Activated CD8-positive, alpha-beta T cell treated with anti-CD3 and anti-CD28 coated beads, Interleukin-2, amount 10 ng/mL, durations not matched to agents 7 days and 5 days (primary cell): ENCODE measurements around the gene KIF5C. TPM values are rescaled to one million over a fixed set of nuclear protein-coding genes. Genes with fewer than 3 reads are reported as not detected.

Experiments
- ATAC-seq: fragments of 150-1000 bp; cut with Tn5 transposase; one replicate; pipeline ENCODE4 v1.10.0; 2021; ENCODE audit warnings: moderate library complexity
- CTCF ChIA-PET: fragments of 350-600 bp; sonication (Branson Sonifier 250); formaldehyde crosslinking; loops from one replicate; lab custom pipeline; 2021; ENCODE audit warnings: antibody characterized with exemption; lab: Charles Lee
- POLR2A ChIA-PET: fragments of 350-600 bp; sonication (Branson Sonifier 250); formaldehyde crosslinking; loops from one replicate; lab custom pipeline; 2021; ENCODE audit warnings: antibody characterized with exemption; lab: Charles Lee
- DNase-seq: peaks from one replicate; pipeline ENCODE4 v3.0.0-alpha.2; 2020
- H3K27ac Mint-ChIP-seq: one replicate; pipeline ENCODE4 v1.8.0; 2021; ENCODE audit warnings: mild to moderate bottlenecking, mixed read lengths
- H3K27me3 Mint-ChIP-seq: one replicate; pipeline ENCODE4 v1.8.0; 2021; ENCODE audit warnings: low read depth, mixed read lengths
- H3K36me3 Mint-ChIP-seq: one replicate; pipeline ENCODE4 v1.8.0; 2021; ENCODE audit warnings: low read depth, mixed read lengths
- H3K4me1 Mint-ChIP-seq: one replicate; pipeline ENCODE4 v1.8.0; 2021; ENCODE audit warnings: low read depth, mixed read lengths
- H3K4me3 Mint-ChIP-seq: one replicate; pipeline ENCODE4 v1.8.0; 2021; ENCODE audit warnings: mild to moderate bottlenecking, mixed read lengths
- H3K9me3 Mint-ChIP-seq: one replicate; pipeline ENCODE4 v1.8.0; 2022; ENCODE audit warnings: mixed read lengths; ENCODE audit not compliant: insufficient read depth
- total RNA-seq, 2 experiments: library from RNA; stranded (reverse); gene quantifications; one replicate each; pipeline ENCODE4 v1.2.3, GENCODE V29; 2021

KIF5C gene
- total RNA-seq, 2 experiments from 2014 or later = 4.4 to 6.5 TPM

DNA sequence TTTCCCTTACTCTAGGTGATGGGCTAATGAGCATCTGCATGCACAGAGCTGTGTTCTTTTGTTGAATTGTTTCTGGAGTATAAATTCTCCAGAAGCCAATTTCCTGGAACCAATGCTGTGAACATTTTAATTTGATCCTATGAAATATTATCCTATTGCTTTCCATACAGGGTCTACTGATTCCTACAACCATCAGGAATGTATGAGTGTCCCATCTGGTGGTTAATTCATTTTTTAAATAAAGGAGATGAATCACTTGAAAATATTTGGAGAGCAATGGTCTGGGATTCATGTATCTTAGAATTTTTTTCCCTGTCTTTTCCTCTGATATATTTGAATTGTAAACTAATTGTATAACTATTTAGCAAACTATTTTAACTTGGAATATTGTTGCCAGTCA is 14.0 kb downstream of the KIF5C start:
- Mint-ChIP-seq H3K27ac (no peak overlapping the region), H3K4me1 (peaks cover 13% of the 10 kb centered on the region), H3K36me3 (peaks cover 2% of the 10 kb centered on the region), H3K27me3 (peaks cover 42% of the 10 kb centered on the region), H3K9me3 (peaks cover 12% of the 10 kb centered on the region), H3K4me3 (peak overlapping the region; percentile 61)
- DNase-seq (no peak), ATAC-seq (no peak)
- CTCF ChIA-PET = no interaction called here
- POLR2A ChIA-PET = no interaction called here

DNA sequence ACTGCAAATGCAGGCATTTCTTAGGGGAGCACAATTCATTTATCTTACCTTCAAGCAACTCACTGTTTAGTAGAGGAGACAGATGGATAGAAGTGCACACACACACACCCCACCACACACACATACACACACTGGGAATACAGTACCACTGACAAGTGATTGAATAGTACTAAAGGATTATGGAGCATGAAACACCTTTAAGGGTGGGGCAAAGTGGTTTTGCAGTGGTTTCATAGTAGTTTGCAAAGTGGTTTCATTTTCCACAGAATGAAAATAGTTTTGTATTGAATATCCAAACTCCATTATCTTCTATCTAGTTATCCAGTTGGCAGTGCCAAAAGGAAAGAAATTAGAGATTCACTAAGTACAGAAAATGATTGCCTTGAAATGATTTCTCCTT is 18.9 kb downstream of the KIF5C start:
- H3K9me3 Mint-ChIP-seq = peaks cover 12% of the 10 kb centered on the region
- no peak for ATAC-seq
- POLR2A ChIA-PET = no interaction called here
- H3K4me1 Mint-ChIP-seq = peaks cover 7% of the 10 kb centered on the region
- peaks cover 2% of the 10 kb centered on the region for H3K36me3 Mint-ChIP-seq
- DNase-seq = no peak
- CTCF ChIA-PET = no interaction called here
- H3K27ac Mint-ChIP-seq = no peak overlapping the region
- no peak overlapping the region for H3K4me3 Mint-ChIP-seq
- peaks cover 14% of the 10 kb centered on the region for H3K27me3 Mint-ChIP-seq

DNA sequence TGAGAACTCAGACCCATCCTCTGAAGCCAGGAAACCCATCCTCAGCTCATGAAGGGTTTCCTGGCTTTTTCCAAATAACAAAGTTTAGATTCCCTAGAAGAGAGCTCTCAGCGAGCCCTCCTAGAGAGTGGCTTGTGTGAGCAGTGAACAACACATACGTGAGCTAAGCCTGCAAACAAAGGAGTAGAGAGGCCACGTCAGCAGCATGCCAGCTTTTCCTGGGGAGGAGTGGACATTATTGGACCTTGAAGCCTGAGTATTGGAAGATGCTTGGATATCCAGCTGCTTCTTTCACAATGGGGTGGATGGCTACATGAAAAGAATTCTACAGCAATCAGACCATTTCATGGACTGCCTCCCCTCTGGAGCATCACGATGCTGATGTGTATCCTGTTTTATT is 21.1 kb downstream of the KIF5C start:
- peaks cover 2% of the 10 kb centered on the region for H3K36me3 Mint-ChIP-seq
- H3K27me3 Mint-ChIP-seq = peaks cover 3% of the 10 kb centered on the region
- ChIA-PET POLR2A (no interaction called here), CTCF (no interaction called here)
- ATAC-seq (no peak), DNase-seq (no peak)
- peaks cover 7% of the 10 kb centered on the region for H3K4me1 Mint-ChIP-seq
- H3K27ac Mint-ChIP-seq = no peak overlapping the region
- peaks cover 12% of the 10 kb centered on the region for H3K9me3 Mint-ChIP-seq
- no peak overlapping the region for H3K4me3 Mint-ChIP-seq

DNA sequence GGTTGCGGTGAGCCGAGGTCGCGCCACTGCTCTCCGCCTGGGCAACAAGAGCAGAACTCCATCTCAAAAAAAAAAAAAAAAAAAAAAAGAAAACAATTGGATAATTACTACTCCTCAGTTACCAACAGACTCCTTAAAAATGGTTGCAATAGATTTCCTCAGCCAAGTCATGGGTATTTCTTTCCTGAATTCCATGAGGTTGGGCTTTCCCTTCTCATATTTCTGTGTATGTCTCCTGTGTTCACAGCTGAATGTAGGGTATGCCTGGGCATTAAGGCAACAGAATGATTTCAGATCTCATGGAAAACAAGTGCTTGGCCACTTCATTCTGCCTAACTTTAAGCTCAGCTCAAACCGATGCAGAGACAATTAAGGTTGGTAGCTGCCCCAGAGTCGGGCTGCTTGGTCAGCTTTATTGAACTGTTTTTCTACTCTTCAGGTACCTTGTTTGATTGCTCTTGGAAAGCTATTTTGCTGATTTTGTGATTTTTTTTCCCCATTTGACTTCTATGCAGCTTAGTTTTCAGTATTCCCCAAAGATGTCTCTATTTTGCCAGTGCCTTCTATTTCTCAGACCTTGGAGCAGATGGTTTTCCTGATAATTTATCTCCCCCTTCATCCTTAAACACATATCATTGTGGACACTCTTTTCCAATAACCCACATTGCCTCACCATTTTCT is 24.8 kb downstream of the KIF5C start:
- Mint-ChIP-seq H3K27ac (no peak overlapping the region), H3K4me3 (no peak overlapping the region), H3K9me3 (no peaks in the 10 kb centered on the region), H3K4me1 (no peaks in the 10 kb centered on the region), H3K36me3 (no peaks in the 10 kb centered on the region), H3K27me3 (peaks cover 3% of the 10 kb centered on the region)
- ATAC-seq (no peak), DNase-seq (no peak)
- CTCF ChIA-PET = no interaction called here
- POLR2A ChIA-PET = no interaction called here

DNA sequence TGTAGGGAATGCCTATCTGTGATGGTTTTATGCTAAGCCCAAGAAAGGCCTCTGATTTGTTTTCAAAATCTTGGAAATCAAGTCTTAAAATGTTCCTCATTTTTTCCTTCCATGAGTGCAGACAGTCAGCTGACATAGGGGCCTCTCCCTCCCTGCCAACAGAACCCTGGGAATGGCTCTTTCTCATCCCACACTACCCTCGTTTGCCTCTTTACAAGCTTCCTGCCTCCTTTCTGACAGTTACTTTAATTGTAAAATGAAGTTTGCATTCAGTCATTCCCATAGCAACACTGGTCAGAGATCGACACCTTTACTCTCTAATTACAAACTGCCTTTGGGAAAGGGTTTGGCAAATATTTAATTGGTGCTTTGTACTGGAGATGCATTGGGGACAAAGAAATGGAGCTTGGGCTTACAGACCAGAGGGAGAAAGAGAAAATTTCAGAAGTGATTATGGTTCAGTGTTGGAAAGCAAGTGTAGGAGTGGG is 25.4 kb downstream of the KIF5C start:
- no peak for ATAC-seq
- H3K4me3 Mint-ChIP-seq = no peak overlapping the region
- H3K9me3 Mint-ChIP-seq = no peaks in the 10 kb centered on the region
- POLR2A ChIA-PET = no interaction called here
- CTCF ChIA-PET = no interaction called here
- no peak overlapping the region for H3K27ac Mint-ChIP-seq
- DNase-seq = no peak
- peaks cover 5% of the 10 kb centered on the region for H3K27me3 Mint-ChIP-seq
- H3K4me1 Mint-ChIP-seq = no peaks in the 10 kb centered on the region
- no peaks in the 10 kb centered on the region for H3K36me3 Mint-ChIP-seq

- Mint-ChIP-seq H3K9me3 (no peaks in the 10 kb centered on the region), H3K27ac (no peak overlapping the region), H3K4me1 (no peaks in the 10 kb centered on the region), H3K27me3 (peaks cover 6% of the 10 kb centered on the region), H3K36me3 (no peaks in the 10 kb centered on the region), H3K4me3 (no peak overlapping the region)
- ATAC-seq (no peak), DNase-seq (no peak)
- POLR2A ChIA-PET = no interaction called here
- CTCF ChIA-PET = no interaction called here
Observed at GRCh38 chr2:148901142-148901541, 26.1 kb downstream of the KIF5C start.

DNA sequence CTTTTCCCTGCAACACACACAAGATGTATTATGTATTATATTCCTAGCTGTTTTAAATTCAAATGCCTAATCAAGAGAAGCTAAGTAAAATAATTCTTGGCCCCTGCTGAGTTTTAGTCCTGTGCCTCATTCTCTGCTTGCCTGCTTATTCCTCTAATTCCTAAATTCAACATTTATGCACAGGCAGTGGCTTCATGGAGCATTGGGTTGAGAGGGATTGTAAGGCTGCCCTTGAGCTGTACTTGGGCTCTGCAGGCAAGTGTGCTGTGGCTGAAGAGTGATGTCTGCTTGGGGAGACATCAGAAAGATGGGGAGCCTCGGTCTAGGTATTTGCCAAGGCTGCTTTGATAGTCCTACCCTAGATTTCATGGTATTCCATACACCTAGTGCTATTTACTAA is 27.8 kb downstream of the KIF5C start:
- H3K27me3 Mint-ChIP-seq = peaks cover 6% of the 10 kb centered on the region
- no peak overlapping the region for H3K27ac Mint-ChIP-seq
- H3K4me1 Mint-ChIP-seq = no peaks in the 10 kb centered on the region
- ATAC-seq = no peak
- DNase-seq = no peak
- ChIA-PET POLR2A (no interaction called here), CTCF (no interaction called here)
- H3K36me3 Mint-ChIP-seq = no peaks in the 10 kb centered on the region
- H3K9me3 Mint-ChIP-seq = no peaks in the 10 kb centered on the region
- H3K4me3 Mint-ChIP-seq = no peak overlapping the region

GRCh38 chr2:148903294-148903693 is 28.3 kb downstream of the KIF5C start:
- DNase-seq (no peak), ATAC-seq (no peak)
- Mint-ChIP-seq H3K36me3 (no peaks in the 10 kb centered on the region), H3K9me3 (no peaks in the 10 kb centered on the region), H3K27ac (no peak overlapping the region), H3K4me1 (no peaks in the 10 kb centered on the region), H3K27me3 (peaks cover 6% of the 10 kb centered on the region), H3K4me3 (no peak overlapping the region)
- CTCF ChIA-PET = no interaction called here
- POLR2A ChIA-PET = no interaction called here

- Mint-ChIP-seq H3K27me3 (peaks cover 6% of the 10 kb centered on the region), H3K9me3 (no peaks in the 10 kb centered on the region), H3K27ac (no peak overlapping the region), H3K4me3 (no peak overlapping the region), H3K4me1 (no peaks in the 10 kb centered on the region), H3K36me3 (no peaks in the 10 kb centered on the region)
- ATAC-seq (no peak), DNase-seq (no peak)
- ChIA-PET CTCF (no interaction called here), POLR2A (no interaction called here)
Observed at GRCh38 chr2:148903979-148904378, 29.0 kb downstream of the KIF5C start.

DNA sequence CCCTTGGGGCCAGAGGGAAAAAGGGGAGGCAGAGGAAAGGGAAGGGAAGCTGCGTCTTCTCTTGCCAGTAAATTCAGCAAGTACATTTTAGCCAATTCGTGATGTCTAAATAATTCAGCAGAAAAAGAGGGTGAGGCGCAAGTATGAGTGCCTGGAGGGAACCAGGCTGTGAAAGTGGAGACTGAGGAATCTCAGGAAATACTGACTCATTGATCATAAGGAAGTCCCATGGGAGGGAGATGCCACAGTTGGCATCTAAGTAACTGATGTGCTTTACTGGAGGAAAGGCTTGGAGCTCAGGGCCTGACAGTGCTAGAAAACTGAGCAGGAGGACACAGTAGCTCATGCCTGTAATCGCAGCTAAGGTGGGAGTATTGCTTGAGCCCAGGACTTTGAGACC is 31.1 kb downstream of the KIF5C start:
- no peak for DNase-seq
- Mint-ChIP-seq H3K27ac (no peak overlapping the region), H3K9me3 (no peaks in the 10 kb centered on the region), H3K4me1 (no peaks in the 10 kb centered on the region), H3K36me3 (no peaks in the 10 kb centered on the region), H3K27me3 (peaks cover 4% of the 10 kb centered on the region), H3K4me3 (no peak overlapping the region)
- POLR2A ChIA-PET = no interaction called here
- CTCF ChIA-PET = interaction anchor here (1.0 kb wide), 1 partner anchor 21 kb away, joined by 3 read pairs; no protein-coding TSS in a partner anchor
- ATAC-seq = no peak

DNA sequence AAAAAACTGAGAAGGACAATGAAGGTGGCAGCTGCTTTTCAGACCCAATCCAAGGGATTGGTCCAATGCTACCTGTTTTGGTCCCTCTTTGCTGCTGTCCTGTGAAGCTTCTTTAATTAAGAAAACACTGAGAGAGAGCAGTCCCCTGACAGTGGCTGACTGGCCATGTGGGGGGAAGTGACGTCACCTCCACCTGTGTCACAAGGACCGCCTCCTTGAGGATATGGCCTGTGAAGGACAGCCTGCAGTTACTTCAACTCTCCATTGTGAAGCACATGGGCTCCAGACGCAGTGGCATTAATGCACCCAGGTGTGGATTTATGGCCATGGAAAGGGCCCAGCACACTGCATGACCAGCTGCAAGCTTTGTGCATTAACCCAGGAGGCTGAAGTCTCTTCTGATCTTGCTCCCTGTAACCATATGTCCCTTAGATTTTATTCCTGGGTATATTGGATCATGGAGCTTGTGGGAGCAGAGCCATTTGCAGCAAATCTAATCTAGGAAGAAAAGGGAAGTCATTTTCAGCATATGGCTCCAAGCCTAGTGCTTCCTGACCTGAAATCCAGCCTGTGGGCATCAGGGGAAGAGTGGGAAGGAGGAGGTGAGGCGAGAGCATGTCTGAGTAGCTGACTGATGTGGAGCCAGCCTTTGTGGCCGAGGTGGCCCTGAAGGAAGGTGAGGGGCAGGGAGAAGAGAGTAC is 32.2 kb downstream of the KIF5C start:
- peaks cover 4% of the 10 kb centered on the region for H3K27me3 Mint-ChIP-seq
- no peak for ATAC-seq
- DNase-seq = no peak
- H3K4me3 Mint-ChIP-seq = no peak overlapping the region
- no peak overlapping the region for H3K27ac Mint-ChIP-seq
- H3K9me3 Mint-ChIP-seq = no peaks in the 10 kb centered on the region
- no peaks in the 10 kb centered on the region for H3K4me1 Mint-ChIP-seq
- ChIA-PET CTCF (interaction anchor here (1.0 kb wide), 1 partner anchor 20 kb away, joined by 3 read pairs; no protein-coding TSS in a partner anchor), POLR2A (no interaction called here)
- no peaks in the 10 kb centered on the region for H3K36me3 Mint-ChIP-seq

- peaks cover 4% of the 10 kb centered on the region for H3K27me3 Mint-ChIP-seq
- CTCF ChIA-PET = no interaction called here
- ATAC-seq = no peak
- DNase-seq = no peak
- no peak overlapping the region for H3K4me3 Mint-ChIP-seq
- no peaks in the 10 kb centered on the region for H3K36me3 Mint-ChIP-seq
- POLR2A ChIA-PET = no interaction called here
- H3K9me3 Mint-ChIP-seq = no peaks in the 10 kb centered on the region
- no peaks in the 10 kb centered on the region for H3K4me1 Mint-ChIP-seq
- no peak overlapping the region for H3K27ac Mint-ChIP-seq
Observed at GRCh38 chr2:148909114-148909513, 34.1 kb downstream of the KIF5C start.
